Kidney tubule cell (primary cell): ENCODE data around the gene HSF2BP.
"Not testable (repeated sequence)": the region's sequence is repeated elsewhere in the genome, so short reads cannot be mapped to it uniquely, and the experiment has no call there.

Experiments
- DNase-seq: peaks from one replicate; pipeline ENCODE4 v3.0.0-alpha.2; 2018; ENCODE audit warnings: low spot score

HSF2BP gene

DNA sequence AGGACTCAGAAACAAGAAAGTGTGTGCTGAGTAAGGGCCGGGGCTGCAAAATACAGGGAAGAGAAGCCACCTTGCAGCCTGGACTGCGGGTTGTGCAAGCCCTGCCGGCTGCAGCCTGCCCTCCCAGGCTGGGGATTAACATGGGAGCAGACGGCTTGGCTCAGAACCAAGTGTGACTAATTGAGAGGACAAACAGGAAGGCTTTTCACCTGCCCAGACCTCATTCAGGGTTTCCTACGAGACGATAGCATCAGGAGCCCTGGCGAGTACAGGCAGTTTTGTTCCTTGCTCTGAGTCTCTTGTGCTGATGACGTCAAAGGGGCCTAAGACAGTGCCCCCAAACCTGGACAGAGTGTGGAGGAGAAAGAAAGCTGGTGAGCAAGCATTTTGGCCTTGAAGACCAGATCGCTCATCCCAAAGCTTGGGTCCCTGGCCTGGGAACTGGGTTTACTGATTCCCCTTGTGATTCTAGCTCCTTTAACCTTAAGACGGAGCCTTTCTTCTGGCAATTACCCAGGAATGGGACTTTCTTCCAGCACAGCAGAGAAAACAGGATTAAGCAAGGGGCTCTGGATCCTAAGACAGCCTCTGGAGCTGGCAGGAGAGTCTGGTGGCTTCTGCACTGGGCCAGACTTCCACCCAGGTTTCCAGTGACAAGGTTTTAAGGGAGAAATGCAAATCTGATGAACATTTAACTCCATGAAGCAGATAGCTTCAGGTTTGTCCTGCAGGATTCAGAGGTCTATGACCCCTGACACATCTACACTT, 142.2 kb downstream of the HSF2BP start:
- not testable (repeated sequence) for DNase-seq

DNA sequence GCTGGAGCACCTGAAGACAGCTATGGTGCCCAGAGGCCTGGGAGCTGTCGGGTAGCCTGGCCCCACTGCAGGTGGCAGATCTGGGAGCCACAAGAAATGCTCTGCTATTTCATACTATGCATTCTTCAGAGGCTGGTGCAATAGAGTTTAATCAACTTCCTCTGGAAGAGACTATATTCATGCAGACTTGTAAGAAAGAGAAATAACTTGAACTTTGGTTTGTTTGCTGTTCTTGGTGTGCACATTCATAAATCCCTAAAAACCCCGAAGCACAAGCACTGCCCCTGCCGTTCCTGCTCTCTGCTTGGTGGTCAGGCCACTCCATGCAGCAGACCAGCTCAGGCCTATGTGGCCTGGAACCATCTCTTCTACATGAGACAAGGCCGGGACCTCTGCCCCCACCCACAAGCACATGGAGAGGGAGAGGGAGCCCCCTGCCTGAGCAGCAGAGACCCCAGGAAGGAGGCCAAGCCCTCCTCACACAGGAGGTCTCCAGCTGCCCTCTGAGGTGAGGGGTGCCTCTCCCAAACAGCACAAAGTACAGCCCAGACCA, 142.9 kb downstream of the HSF2BP start:
- not testable (repeated sequence) for DNase-seq

DNA sequence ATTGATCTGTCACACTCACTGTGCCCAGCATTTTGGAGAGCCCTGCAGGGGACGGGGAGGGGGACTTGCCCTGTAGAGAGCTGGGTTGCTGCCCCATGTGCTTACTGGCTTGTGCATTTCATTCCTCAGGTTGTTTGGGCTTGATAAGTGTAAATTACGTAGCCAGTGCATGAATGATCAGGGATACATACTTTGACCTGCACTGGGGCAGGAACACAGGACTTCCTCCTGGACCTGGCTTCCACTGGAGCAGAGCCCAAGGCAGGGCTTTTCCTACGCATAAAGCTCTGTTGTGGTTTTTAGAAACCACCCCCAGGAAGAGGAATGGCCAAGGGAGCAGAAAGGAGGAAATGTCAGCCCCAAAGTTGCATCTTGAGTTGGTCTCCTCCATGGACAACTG, 144.5 kb downstream of the HSF2BP start:
- DNase-seq = not testable (repeated sequence)

DNA sequence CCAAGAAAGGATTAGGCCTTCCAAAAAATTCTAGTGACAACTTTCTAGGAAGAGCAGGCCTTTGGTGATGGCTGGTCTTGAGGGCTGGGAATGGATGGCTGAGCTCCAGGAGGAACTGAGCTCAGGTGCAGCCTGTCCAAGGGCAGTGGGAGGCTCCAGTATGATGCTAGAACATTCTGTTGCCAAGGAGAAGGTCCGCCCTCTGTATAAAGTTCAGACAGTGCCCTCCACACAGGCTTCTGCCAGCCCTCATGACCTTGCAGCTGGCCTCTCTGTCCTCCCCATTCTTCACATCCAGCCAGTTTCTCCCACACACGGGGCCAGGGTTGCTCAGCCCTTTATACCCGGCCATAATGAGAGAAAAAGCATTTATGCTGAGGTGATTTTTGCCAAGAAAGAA, 146.3 kb downstream of the HSF2BP start:
- DNase-seq = not testable (repeated sequence)

DNA sequence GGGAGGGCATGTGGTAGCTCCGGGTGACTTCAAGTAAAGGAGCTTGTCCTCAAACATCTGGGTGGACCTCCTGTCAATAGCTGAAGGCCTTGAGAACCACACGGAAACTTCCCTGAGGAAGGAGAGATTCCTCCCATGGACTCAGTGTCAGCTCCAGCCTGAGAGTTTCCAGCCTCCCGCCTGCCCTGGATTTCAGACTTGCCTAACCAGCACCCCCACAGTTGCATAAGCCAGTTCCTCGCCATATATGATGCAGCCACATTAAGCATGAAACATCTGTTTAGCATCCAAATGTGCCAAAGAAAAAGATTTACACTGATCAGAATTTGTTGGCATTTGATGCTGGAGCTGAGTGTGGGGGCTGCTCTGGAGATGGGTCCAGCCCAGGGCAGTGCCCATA, 148.1 kb downstream of the HSF2BP start:
- not testable (repeated sequence) for DNase-seq

DNA sequence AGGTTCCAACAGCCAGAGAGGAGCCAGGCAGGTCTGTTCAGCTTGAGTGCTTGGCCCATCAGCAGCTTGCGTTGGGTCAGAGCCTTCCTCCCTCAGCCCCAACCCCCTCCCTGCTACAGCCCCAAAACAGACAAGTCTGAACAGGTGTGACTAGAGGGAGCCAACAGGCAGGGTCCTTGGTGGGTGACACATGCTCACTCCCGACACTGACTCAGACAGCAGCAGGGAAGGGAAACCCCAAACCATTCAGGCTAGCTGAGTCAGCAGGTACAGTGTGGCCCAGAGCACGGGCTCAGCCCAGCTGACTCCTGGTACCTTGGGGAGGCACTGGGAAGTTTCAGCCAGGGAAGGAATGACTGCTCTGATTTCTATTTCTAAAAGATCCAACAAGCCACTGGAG, 148.6 kb downstream of the HSF2BP start:
- DNase-seq = not testable (repeated sequence)

DNA sequence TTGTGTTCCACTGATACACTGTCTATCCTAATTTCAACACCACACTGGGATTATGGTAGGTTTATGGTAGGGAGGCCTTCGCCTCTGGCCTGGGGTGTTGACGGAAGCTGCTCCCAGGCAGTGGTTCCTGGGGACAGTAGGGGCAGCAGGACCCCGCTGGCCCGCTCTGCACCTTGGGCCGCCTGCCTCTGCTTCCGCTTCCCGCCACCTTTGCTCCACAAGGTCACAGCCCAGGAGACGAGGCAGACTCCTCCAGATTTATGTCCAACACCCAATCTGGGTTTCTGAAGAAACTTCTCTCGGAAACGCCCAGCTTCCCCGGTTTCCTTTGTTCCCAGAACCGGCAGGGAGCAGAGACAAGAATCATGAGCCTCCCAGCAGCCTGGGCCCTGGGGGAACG, 155.4 kb downstream of the HSF2BP start:
- DNase-seq = not testable (repeated sequence)

DNA sequence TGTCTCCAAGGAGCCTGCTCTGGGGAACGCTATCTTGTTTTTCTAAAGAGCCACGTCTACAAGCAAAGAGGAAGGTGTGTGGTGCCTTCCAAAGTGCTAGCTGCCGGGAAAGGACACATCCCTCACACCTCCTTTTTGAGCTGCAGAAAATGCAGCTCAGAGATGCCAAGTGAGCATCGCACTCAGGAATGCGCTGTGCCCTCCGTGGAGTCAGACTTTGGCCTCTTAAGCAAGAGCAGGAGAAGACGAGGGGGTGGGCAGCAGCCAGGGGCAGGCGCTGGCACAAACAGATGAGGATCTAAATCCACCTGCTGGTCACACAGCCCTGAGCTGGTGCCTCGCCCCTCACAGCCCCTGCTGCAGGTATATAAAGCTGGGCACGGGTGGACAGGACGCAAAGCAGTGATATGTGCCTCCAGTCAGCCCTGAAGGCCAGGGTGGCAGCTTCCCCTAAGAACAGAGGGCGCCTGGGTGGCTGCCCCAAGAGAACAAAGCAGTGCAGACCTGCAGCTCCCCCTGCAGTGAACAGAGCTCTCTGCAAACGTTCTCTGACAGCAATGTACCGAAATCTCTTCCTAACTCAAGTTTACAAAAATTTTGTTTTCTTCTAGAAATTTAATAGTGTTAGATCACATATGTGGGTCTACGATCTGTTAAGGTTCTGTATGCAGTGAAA, 156.1 kb downstream of the HSF2BP start:
- not testable (repeated sequence) for DNase-seq

DNA sequence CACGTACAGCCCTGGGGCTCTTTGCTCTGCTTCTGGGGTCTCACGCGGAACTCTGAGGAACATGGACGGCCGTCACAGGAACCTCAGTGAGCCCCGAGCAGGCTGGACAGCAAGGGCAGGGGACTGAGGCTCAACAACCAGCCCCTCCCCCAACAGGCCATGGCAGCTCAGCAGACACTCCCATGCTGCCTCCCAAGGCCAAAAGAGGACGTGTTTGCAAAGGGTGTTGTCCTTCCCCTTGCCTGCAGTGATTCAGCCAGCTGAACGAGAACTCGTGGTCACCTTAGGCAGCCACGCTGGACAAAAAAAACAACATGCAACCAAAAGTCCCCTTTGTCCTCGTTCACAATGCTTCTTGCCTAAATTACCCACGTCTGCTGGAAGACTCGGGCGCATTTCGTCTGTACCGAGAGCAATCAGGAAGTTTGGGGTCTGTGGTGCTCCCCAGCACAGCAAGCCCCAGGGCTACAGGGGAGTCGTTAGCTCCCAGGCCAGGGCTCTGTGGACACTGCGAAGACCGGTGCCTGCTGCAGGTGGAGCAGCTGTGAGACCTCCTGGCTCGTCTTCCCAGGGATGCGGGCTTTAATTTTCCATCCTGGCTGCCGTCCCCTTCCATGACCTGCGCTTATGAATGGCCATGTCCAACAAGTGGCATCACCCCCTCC, 156.7 kb downstream of the HSF2BP start:
- DNase-seq = not testable (repeated sequence)

DNA sequence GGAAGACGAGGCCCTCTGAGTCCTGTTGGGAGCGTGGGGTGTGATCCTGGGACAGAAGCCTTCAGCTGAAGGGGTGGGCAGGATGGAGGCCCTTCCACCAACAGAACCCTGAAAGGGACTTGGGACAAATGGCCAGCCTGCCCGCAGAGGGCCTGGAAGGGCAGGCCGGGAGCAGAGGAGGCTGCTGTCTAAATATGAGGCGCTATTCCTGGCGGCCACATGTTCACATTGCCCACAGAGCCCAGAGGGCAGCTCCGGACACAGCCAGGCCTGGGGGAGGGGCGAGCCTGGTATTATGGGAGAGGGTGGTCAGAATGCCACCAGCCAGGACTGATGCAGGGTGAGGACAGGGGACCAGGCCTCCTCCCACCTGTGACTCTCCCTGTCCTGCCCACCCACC, 160.4 kb downstream of the HSF2BP start:
- not testable (repeated sequence) for DNase-seq

DNA sequence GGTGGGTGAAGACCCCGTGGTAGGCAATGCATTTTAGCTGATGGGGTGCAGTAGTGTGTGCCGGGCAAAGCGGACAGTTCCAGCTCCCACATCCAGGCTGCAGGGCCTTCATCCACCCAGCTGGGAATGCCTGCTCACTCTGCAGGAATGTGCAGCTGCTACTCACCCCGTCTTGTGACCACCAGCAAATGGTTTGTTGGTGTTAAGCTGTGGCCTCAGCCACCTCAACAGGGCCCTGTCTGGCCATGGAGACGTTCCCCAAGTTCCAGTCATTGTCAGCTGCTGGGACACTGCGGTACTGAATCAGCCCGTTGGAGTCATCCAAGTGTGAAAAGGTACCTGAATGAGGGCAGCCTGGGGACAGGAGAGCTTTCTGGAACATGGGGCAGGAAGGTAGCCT, 161.2 kb downstream of the HSF2BP start:
- not testable (repeated sequence) for DNase-seq

DNA sequence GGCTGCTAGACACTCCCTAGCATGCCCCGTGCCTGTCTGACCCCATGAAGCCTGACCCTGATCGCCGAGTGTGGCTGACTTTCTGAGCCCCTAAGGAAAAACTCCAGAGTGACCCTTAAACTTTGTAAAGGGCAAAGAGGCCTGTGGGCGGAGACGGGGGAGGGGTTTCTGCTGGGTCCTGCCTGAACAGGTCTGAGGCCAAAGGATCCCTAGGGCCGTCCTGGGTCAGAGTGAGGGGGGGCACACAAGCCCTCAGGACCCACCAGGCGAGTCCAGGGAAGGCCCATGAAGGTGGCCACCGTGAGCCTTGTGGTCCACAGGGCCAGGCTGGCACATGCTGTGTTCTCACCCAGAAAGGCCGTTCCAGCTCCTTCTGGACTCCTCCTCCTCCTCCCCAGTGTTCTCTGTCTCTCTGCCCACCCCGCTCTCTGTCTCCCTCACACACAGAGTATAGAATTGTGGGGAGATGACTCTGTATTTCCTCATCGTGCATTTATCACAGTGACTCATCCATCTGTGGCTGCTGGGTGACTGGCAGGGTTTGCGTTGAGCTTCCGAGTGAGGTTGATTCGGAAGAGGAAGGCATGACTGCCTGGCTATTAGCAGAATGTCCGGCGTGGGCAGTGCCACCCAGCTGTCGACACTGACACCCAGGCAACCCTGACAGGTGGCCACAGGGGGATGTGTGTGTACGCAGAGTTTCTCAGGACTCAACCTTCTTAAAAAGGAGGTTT, 164.8 kb downstream of the HSF2BP start:
- DNase-seq = not testable (repeated sequence)

DNA sequence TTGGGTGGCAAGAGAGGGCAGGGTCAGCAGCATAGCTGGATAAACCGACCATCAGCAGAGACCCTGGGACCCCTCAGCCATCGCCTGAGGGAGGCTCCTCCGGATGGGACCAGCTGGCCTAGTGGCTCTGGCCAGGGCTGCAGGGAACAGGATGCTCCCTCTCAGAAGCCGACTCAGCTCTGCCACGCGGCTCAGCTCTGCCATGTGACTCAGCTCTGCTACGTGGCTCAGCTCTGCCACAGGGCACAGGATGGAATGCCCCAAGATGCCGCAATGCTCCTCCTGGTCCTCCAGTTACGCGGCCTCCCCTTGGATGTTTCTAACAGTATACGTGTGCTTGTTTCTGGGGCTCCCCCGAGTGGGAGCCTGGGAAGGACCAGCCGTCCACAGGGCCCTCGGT, 165.8 kb downstream of the HSF2BP start:
- DNase-seq = not testable (repeated sequence)

DNA sequence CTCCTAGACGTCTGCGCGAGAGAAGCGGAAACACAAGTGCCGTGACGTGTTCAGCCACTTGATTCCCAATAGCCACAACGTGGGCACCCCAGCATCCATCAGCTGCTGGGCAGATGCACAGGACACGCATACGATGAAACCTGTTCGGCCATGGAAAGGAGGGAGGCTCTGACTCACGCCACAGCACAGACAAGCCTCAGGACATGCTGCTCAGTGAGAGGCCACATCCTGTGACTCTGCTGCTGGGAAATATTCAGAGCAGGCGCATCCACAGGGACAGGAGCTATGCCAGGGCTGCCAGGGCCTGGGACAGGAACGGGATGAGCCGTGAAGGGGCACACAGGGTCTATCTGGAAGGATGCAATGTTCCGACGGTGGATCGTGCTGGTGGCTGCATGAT, 171.1 kb downstream of the HSF2BP start:
- not testable (repeated sequence) for DNase-seq

DNA sequence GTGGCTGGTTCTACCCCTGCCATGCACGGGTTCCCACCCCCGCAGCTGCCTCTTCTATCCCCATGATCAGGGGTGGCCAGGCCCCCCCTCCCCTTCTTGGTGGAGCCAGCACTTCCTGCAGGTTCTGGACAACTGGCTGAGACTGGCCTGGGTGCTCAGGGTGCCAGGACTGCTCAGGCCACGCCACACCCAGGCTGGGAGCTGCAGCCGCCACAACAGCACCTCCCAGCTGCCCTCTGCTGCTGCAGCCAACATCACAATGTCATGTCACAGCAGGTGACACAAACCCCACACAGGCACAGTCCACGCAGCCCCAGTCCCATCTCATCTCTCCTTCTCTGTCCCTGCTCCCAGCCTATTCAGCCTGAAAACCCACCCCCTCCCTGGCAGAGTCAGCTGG, 173.2 kb downstream of the HSF2BP start:
- DNase-seq = not testable (repeated sequence)

DNA sequence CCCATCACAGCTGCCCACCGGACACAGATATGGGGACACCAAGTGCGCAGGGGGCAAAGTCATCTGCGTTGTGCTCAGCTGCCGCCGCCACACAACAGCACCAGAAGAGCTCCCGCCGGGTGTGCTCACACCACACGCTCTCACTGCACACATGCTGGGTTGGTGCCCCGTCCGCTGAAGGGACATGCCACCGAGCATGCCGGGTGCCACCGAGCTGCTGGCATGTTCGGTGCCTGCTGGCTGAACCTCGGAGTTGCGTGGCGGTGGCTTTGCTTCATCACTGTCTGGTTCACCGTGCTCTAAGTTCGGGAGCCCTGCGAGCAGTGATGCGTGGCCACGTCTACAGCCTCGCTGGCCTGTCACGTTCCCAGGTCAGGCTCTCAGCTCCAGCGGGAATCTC, 174.3 kb downstream of the HSF2BP start:
- not testable (repeated sequence) for DNase-seq

DNA sequence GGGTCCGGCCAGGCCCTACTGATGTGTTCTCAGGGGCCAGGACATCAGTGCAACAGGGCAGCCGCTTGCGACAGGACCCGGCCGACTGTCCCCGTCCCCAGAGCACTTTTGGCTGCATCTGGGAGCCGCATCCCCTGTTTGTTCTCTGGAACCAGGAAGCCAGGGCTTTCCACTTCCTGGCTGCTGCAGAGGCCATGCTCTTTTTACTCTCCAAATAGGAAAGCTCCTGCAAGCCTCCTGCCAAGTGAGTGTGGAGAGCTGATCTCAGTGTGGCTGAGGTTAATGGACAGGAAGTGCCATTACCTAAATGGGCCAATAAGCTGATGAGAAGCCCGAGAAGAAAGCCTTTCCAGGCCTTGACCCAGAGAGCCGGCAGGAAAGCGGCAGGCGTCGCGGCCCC, 180.1 kb downstream of the HSF2BP start:
- not testable (repeated sequence) for DNase-seq
